ENCODE data around the gene SRMS.

DNA sequence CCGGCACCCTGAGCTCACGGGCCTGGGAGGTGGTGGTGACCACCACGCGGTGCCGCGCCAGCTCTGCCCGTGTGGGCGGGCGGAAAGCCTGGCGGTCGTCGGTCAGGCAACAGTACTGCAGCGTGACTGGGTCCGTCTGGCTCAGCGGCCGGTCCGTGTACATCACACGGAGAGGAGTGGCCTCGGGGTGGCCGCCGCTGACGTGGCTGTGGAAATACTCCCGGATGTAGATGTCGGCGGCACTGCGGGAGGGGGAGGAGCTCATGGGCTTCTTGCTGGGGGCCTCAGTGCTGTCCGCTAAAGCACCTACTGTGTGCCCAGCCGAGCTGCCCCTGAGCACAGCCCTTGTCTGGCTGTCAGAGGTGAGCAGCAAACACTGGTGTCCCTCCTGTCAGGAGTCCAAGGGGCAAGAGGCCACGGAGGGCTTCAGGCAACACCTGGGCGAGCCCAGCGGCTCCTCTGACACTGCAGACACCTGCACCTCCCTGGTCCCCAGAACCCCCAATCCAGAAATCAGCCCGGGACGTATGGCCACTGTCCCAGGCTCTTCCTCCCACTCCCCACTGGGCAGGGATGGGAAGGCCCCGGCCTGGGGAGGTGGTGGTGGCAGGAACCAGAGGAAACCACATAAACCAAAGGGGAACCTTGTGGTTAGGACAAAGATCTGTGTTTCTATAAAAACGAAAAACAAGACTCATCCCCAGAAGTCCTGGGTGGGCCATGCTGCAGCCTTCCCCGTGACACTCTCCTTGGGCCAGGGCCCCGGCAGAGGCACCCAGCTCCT is 20.0 kb upstream of the SRMS start:
- no peak for TF ChIP-seq CTCF (conservative IDR thresholded peaks at IDR 0.05 in 1 of 2, IDR thresholded peaks at IDR 0.05 in 1 of 2; ENCODE audit: low read depth in 1 of 2, low read length in 2 of 2)
- no peak for TF ChIP-seq EZH2 (IDR thresholded peaks at IDR 0.05; ENCODE audit: low read length, missing control alignments)
